H9 (cell line): ENCODE results near the gene VASN. TPM values are rescaled to one million over a fixed set of nuclear protein-coding genes. Genes with fewer than 3 reads are reported as not detected.

Experiments used
- DNase-seq: peaks from one replicate; pipeline ENCODE4 v3.0.0-alpha.2; 2017
- H2AFZ ChIP-seq: one replicate; pipeline ENCODE4 v1.6.1; 2013; ENCODE audit warnings: mild to moderate bottlenecking, low read length, control low read depth, moderate library complexity
- H2AK5ac ChIP-seq: 2 replicates; pipeline ENCODE4 v1.6.1; 2013; ENCODE audit warnings: low read length, control low read depth, mixed read lengths; ENCODE audit not compliant: insufficient read length
- H2BK120ac ChIP-seq: one replicate; pipeline ENCODE4 v1.6.1; 2013; ENCODE audit warnings: low read depth, mild to moderate bottlenecking, low read length, control low read depth, inconsistent platforms; ENCODE audit not compliant: poor library complexity, severe bottlenecking
- H2BK12ac ChIP-seq: 2 replicates; pipeline ENCODE4 v1.6.1; 2013; ENCODE audit warnings: low read length, control low read depth, mixed read lengths, low read depth; ENCODE audit not compliant: insufficient read length
- H2BK15ac ChIP-seq: 2 replicates; pipeline ENCODE4 v1.6.1; 2013; ENCODE audit warnings: low read depth, low read length, control low read depth
- H2BK20ac ChIP-seq: one replicate; pipeline ENCODE4 v1.6.1; 2013; ENCODE audit warnings: low read depth, mild to moderate bottlenecking, low read length, control low read depth, inconsistent platforms; ENCODE audit not compliant: poor library complexity, severe bottlenecking
- H2BK5ac ChIP-seq: 2 replicates; pipeline ENCODE4 v1.6.1; 2013; ENCODE audit warnings: low read length, control low read depth, mixed read lengths; ENCODE audit not compliant: insufficient read length
- H3K14ac ChIP-seq: 2 replicates; pipeline ENCODE4 v1.6.1; 2013; ENCODE audit warnings: low read length, control low read depth; ENCODE audit not compliant: insufficient read depth
- H3K18ac ChIP-seq: 2 replicates; pipeline ENCODE4 v1.6.1; 2013; ENCODE audit warnings: low read depth, mild to moderate bottlenecking, mixed read lengths, low read length, control low read depth; ENCODE audit not compliant: insufficient read length
- H3K23ac ChIP-seq: 2 replicates; pipeline ENCODE4 v1.6.1; 2013; ENCODE audit warnings: low read length, control low read depth, mixed read lengths, low read depth; ENCODE audit not compliant: insufficient read length
- H3K23me2 ChIP-seq: 2 replicates; pipeline ENCODE4 v1.6.1; 2013; ENCODE audit warnings: low read depth, mild to moderate bottlenecking, mixed read lengths, low read length, control low read depth; ENCODE audit not compliant: insufficient read length, poor library complexity, severe bottlenecking
- H3K27ac ChIP-seq: 2 replicates; pipeline ENCODE4 v1.5.1; 2013; ENCODE audit warnings: low read length, control low read depth, mixed read lengths, low read depth; ENCODE audit not compliant: insufficient read length
- H3K27me3 ChIP-seq: 2 replicates; pipeline ENCODE4 v1.6.1; 2013; ENCODE audit warnings: low read length, control low read depth, inconsistent platforms; ENCODE audit not compliant: insufficient read depth
- H3K4ac ChIP-seq: 2 replicates; pipeline ENCODE4 v1.6.1; 2013; ENCODE audit warnings: low read depth, mild to moderate bottlenecking, control low read depth, inconsistent platforms, low read length, moderate library complexity
- H3K4me1 ChIP-seq: 2 replicates; pipeline ENCODE4 v1.6.1; 2013; ENCODE audit warnings: low read length, control low read depth, inconsistent platforms; ENCODE audit not compliant: insufficient read depth
- H3K4me2 ChIP-seq: 2 replicates; pipeline ENCODE4 v1.6.1; 2013; ENCODE audit warnings: low read length, control low read depth, mixed read lengths; ENCODE audit not compliant: insufficient read length, insufficient read depth
- H3K56ac ChIP-seq: 2 replicates; pipeline ENCODE4 v1.6.1; 2013; ENCODE audit warnings: low read depth, mild to moderate bottlenecking, mixed read lengths, low read length, control low read depth; ENCODE audit not compliant: insufficient read length
- H3K79me1 ChIP-seq: 2 replicates; pipeline ENCODE4 v1.6.1; 2013; ENCODE audit warnings: low read depth, mild to moderate bottlenecking, moderate library complexity, low read length, control low read depth, inconsistent platforms; ENCODE audit not compliant: insufficient read depth, poor library complexity, severe bottlenecking
- H3K79me2 ChIP-seq: 2 replicates; pipeline ENCODE4 v1.6.1; 2013; ENCODE audit warnings: low read length, control low read depth, inconsistent platforms; ENCODE audit not compliant: insufficient read depth
- H3K9ac ChIP-seq: 2 replicates; pipeline ENCODE4 v1.6.1; 2013; ENCODE audit warnings: low read length, control low read depth, mixed read lengths; ENCODE audit not compliant: insufficient read length; ENCODE audit errors: extremely low read depth
- H3K9me3 ChIP-seq: one replicate; pipeline ENCODE4 v1.6.1; 2013; ENCODE audit warnings: low read depth, low read length, inconsistent platforms; ENCODE audit not compliant: control insufficient read depth
- H3T11ph ChIP-seq: one replicate; pipeline ENCODE4 v1.6.1; 2013; ENCODE audit warnings: mild to moderate bottlenecking, low read length, control low read depth, inconsistent platforms
- H4K20me1 ChIP-seq: one replicate; pipeline ENCODE4 v1.6.1; 2013; ENCODE audit not compliant: control insufficient read depth, insufficient read length, insufficient read depth
- H4K5ac ChIP-seq: 2 replicates; pipeline ENCODE4 v1.6.1; 2013; ENCODE audit warnings: low read depth, mild to moderate bottlenecking, mixed read lengths, low read length, control low read depth; ENCODE audit not compliant: insufficient read length
- H4K8ac ChIP-seq: replicated peaks from 2 replicates; pipeline ENCODE4 v1.6.1; 2013; ENCODE audit warnings: low read length, control low read depth, mixed read lengths, low read depth; ENCODE audit not compliant: insufficient read length
- H4K91ac ChIP-seq: 2 replicates; pipeline ENCODE4 v1.6.1; 2013; ENCODE audit warnings: low read depth, mild to moderate bottlenecking, moderate library complexity, mixed read lengths, low read length, control low read depth; ENCODE audit not compliant: insufficient read length
- H3K27ac Mint-ChIP-seq, 3 experiments: 2 replicates in 2 of 3; 3 replicates in 1 of 3; pipeline ENCODE4 v1.8.0; 2020 to 2021; ENCODE audit warnings: mixed read lengths in 3 of 3, mild to moderate bottlenecking in 1 of 3, moderate library complexity in 1 of 3
- H3K27me3 Mint-ChIP-seq: 2 replicates; pipeline ENCODE4 v1.8.0; 2021; ENCODE audit warnings: low read depth, mild to moderate bottlenecking, moderate library complexity, mixed read lengths
- H3K36me3 Mint-ChIP-seq, 3 experiments: 2 replicates in 2 of 3; 3 replicates in 1 of 3; pipeline ENCODE4 v1.8.0; 2020 to 2021; ENCODE audit warnings: low read depth in 3 of 3, mixed read lengths in 3 of 3; ENCODE audit not compliant: insufficient read depth in 1 of 3
- H3K4me1 Mint-ChIP-seq, 2 experiments: 2 replicates each; pipeline ENCODE4 v1.8.0; 2020; ENCODE audit warnings: mixed read lengths in 2 of 2
- H3K4me3 Mint-ChIP-seq, 2 experiments: 2 replicates in 1 of 2; 3 replicates in 1 of 2; pipeline ENCODE4 v1.8.0; 2020 to 2021; ENCODE audit warnings: mild to moderate bottlenecking in 2 of 2, mixed read lengths in 2 of 2, moderate library complexity in 1 of 2
- H3K9me3 Mint-ChIP-seq, 2 experiments: 2 replicates in 1 of 2; 3 replicates in 1 of 2; pipeline ENCODE4 v1.8.0; 2020; ENCODE audit warnings: mild to moderate bottlenecking in 2 of 2, mixed read lengths in 2 of 2, moderate library complexity in 1 of 2
- CTCF ChIP-seq: fragments of 200-600 bp; sonication (generic); conservative IDR thresholded peaks from 3 replicates; pipeline ENCODE4 v1.8.0; 2021; ENCODE audit warnings: antibody characterized with exemption, mild to moderate bottlenecking
- WGBS: extraction: QIAGEN DNeasy Blood & Tissue Kit; methylation state at CpG from one replicate; pipeline ENCODE4 v1.1.7; 2013; ENCODE audit warnings: missing lambda C conversion rate, low lambda C conversion rate, mixed read lengths; ENCODE audit not compliant: insufficient read length; ENCODE audit errors: extremely low coverage; 5-methylcytosine and 5-hydroxymethylcytosine counted together
- total RNA-seq: library from RNA; stranded (reverse); gene quantifications from 2 replicates; pipeline ENCODE4 v1.2.1, GENCODE V29; 2021

The VASN gene
- total RNA-seq, 1 experiment from 2014 or later: 11.0 TPM

GRCh38 chr16:4364196-4365013 lies 7.2 kb upstream of the VASN start:
- Histone ChIP-seq H3K18ac (no peak overlapping the region), H2AFZ (no peak overlapping the region), H3K27ac (no peak overlapping the region), H4K8ac (no peak overlapping the region), H2BK20ac (no peak overlapping the region), H3K23ac (no peak overlapping the region), H4K20me1 (no peaks in the 10 kb centered on the region), H2BK15ac (no peak overlapping the region), H3K4me2 (no peak overlapping the region), H3K9me3 (no peaks in the 10 kb centered on the region), H3K79me1 (no peaks in the 10 kb centered on the region), H4K91ac (no peak overlapping the region), H2BK5ac (no peak overlapping the region), H3K4ac (no peak overlapping the region), H2BK120ac (no peak overlapping the region), H3K14ac (no peak overlapping the region), H4K5ac (no peak overlapping the region), H3K23me2 (peaks cover 1% of the 10 kb centered on the region), H3K79me2 (no peaks in the 10 kb centered on the region), H3K4me1 (no peaks in the 10 kb centered on the region), H2BK12ac (no peak overlapping the region), H3K27me3 (no peaks in the 10 kb centered on the region), H3K56ac (no peak overlapping the region), H3K9ac (no peak overlapping the region), H2AK5ac (no peak overlapping the region), H3T11ph (no peak overlapping the region)
- TF ChIP-seq CTCF: no peak
- DNase-seq: no peak
- Mint-ChIP-seq H3K27me3 (no peaks in the 10 kb centered on the region), H3K4me1 (no peaks in the 10 kb centered on the region), H3K27ac (no peak overlapping the region), H3K36me3 (no peaks in the 10 kb centered on the region; a peak in 1 of 7 replicates), H3K9me3 (no peaks in the 10 kb centered on the region), H3K4me3 (no peak overlapping the region)
- no CpG with 5 or more reads among the region's 37 CpGs for WGBS
